HG03159 (cell line): ENCODE results near the gene CTF1.

ENCODE experiments used
- ATAC-seq: cut with Tn5 transposase; IDR thresholded peaks from one replicate; pipeline ENCODE4 v1.9.1; 2021; ENCODE audit warnings: mild to moderate bottlenecking, moderate library complexity; ENCODE audit not compliant: unreplicated experiment

The CTF1 gene

GRCh38 chr16:30904114-30904780 lies 7.8 kb downstream of the CTF1 start:
- no peak for ATAC-seq

- ATAC-seq = no peak
Measured at GRCh38 chr16:30907064-30907463, 10.7 kb downstream of the CTF1 start.

GRCh38 chr16:30910427-30911029 lies 14.1 kb downstream of the CTF1 start:
- no peak for ATAC-seq

GRCh38 chr16:30912794-30913412 lies 16.5 kb downstream of the CTF1 start:
- ATAC-seq = no peak

- no peak for ATAC-seq
Measured at GRCh38 chr16:30914830-30915229, 18.4 kb downstream of the CTF1 start.

GRCh38 chr16:30918614-30919013 lies 22.2 kb downstream of the CTF1 start:
- no peak for ATAC-seq

GRCh38 chr16:30920891-30921290 lies 24.5 kb downstream of the CTF1 start:
- ATAC-seq = no peak

GRCh38 chr16:30921459-30921747 lies 25.0 kb downstream of the CTF1 start:
- ATAC-seq = no peak

GRCh38 chr16:30921748-30922419 lies 25.5 kb downstream of the CTF1 start:
- ATAC-seq = peak; percentile 1

GRCh38 chr16:30922420-30922959 lies 26.1 kb downstream of the CTF1 start:
- peak; percentile 63 for ATAC-seq

GRCh38 chr16:30922960-30923535 lies 26.6 kb downstream of the CTF1 start:
- peak; percentile 64 for ATAC-seq

GRCh38 chr16:30923554-30924075 lies 27.2 kb downstream of the CTF1 start, which contains the start of gene FBXL19:
Gene FBXL19 (plus strand): TSS chr16:30923572. CDS start chr16:30925755, 2,183 bp downstream.
- no peak for ATAC-seq

GRCh38 chr16:30924076-30924912 lies 27.9 kb downstream of the CTF1 start:
- no peak for ATAC-seq

GRCh38 chr16:30924913-30925631 lies 28.7 kb downstream of the CTF1 start:
- ATAC-seq = no peak

- no peak for ATAC-seq
Measured at GRCh38 chr16:30925632-30925987, 29.2 kb downstream of the CTF1 start.

GRCh38 chr16:30925995-30926811 lies 29.8 kb downstream of the CTF1 start:
- no peak for ATAC-seq

- ATAC-seq = no peak
Measured at GRCh38 chr16:30926937-30927788, 30.7 kb downstream of the CTF1 start.
